H1 (cell line): ENCODE data around the gene SNRK. TPM values are rescaled to one million over a fixed set of nuclear protein-coding genes. Genes with fewer than 3 reads are reported as not detected.

Experiments
- CTCF ChIA-PET: fragments of 300-600 bp; sonication (Branson Sonifier 250); formaldehyde crosslinking; loops from one replicate; lab custom pipeline; 2021; ENCODE audit not compliant: partially characterized antibody; lab: Charles Lee
- POLR2A ChIA-PET: fragments of 300-600 bp; sonication (Branson Sonifier 250); formaldehyde crosslinking; loops from one replicate; lab custom pipeline; 2021; ENCODE audit warnings: inconsistent platforms; ENCODE audit not compliant: partially characterized antibody; lab: Charles Lee
- DNase-seq, 2 experiments: peaks; one replicate each; pipeline versions ENCODE4 v3.0.0 to v3.0.0-alpha.2; 2010 to 2022; ENCODE audit warnings: low spot score in 2 of 2, low read depth in 1 of 2, mixed read lengths in 1 of 2
- FAIRE-seq: peaks from 2 replicates; lab custom pipeline; 2011; peaks lifted over from hg19 to GRCh38; lab: Jason Lieb, UNC
- H2AFZ ChIP-seq: 2 replicates; pipeline ENCODE4 v1.8.1; 2012; ENCODE audit warnings: low read length, inconsistent platforms
- H2AK5ac ChIP-seq: 2 replicates; pipeline ENCODE4 v1.6.1; 2013; ENCODE audit warnings: low read depth, low read length
- H2BK120ac ChIP-seq: replicated peaks from 2 replicates; pipeline ENCODE3; 2013; ENCODE audit warnings: low read depth, low read length, inconsistent platforms
- H2BK12ac ChIP-seq: 2 replicates; pipeline ENCODE4 v1.6.1; 2013; ENCODE audit warnings: low read depth, low read length
- H2BK15ac ChIP-seq: 2 replicates; pipeline ENCODE4 v1.6.1; 2013; ENCODE audit warnings: low read length
- H2BK20ac ChIP-seq: 2 replicates; pipeline ENCODE4 v1.6.1; 2013; ENCODE audit warnings: low read length
- H2BK5ac ChIP-seq: 2 replicates; pipeline ENCODE4 v1.6.1; 2013; ENCODE audit warnings: low read depth, low read length
- H3K14ac ChIP-seq: 2 replicates; pipeline ENCODE4 v1.6.1; 2013; ENCODE audit warnings: inconsistent platforms; ENCODE audit not compliant: insufficient read length
- H3K18ac ChIP-seq: 2 replicates; pipeline ENCODE4 v1.6.1; 2013; ENCODE audit warnings: low read length; ENCODE audit errors: extremely low read depth
- H3K23ac ChIP-seq: 2 replicates; pipeline ENCODE4 v1.6.1; 2013; ENCODE audit warnings: inconsistent platforms; ENCODE audit not compliant: insufficient read length
- H3K23me2 ChIP-seq: 2 replicates; pipeline ENCODE4 v1.6.1; 2013; ENCODE audit warnings: low read depth, low read length
- H3K27ac ChIP-seq: 2 replicates; pipeline ENCODE4 v1.6.1; 2011; ENCODE audit warnings: low read depth, low read length, inconsistent platforms
- H3K27me3 ChIP-seq, 4 experiments: replicated peaks in 1 of 4; 1 replicate in 1 of 4; 2 replicates in 3 of 4; pipeline versions ENCODE4 v1.6.1 to v1.8.1; 2011 to 2013; ENCODE audit warnings: low read length in 3 of 4, mild to moderate bottlenecking in 3 of 4, inconsistent platforms in 2 of 4, mixed read lengths in 2 of 4, moderate library complexity in 1 of 4; ENCODE audit not compliant: control insufficient read depth in 3 of 4, insufficient read depth in 3 of 4; ENCODE audit errors: extremely low read depth in 1 of 4
- H3K36me3 ChIP-seq, 4 experiments: 2 replicates each; pipeline versions ENCODE4 v1.6.1 to v1.8.1; 2011 to 2013; ENCODE audit warnings: mild to moderate bottlenecking in 4 of 4, low read length in 3 of 4, moderate library complexity in 2 of 4, control low read depth in 1 of 4, inconsistent platforms in 1 of 4; ENCODE audit not compliant: insufficient read depth in 4 of 4, control insufficient read depth in 2 of 4
- H3K4ac ChIP-seq: replicated peaks from 2 replicates; pipeline ENCODE3; 2013; ENCODE audit warnings: low read length, low read depth, mixed read lengths, inconsistent platforms; ENCODE audit not compliant: insufficient read length
- H3K4me1 ChIP-seq, 4 experiments: replicated peaks in 1 of 4; 1 replicate in 1 of 4; 2 replicates in 3 of 4; pipeline versions ENCODE4 v1.6.1 to v1.8.1; 2011 to 2013; ENCODE audit warnings: low read length in 3 of 4, inconsistent platforms in 2 of 4, mixed read lengths in 1 of 4; ENCODE audit not compliant: insufficient read depth in 4 of 4, control insufficient read depth in 3 of 4
- H3K4me2 ChIP-seq, 2 experiments: 2 replicates each; pipeline versions ENCODE4 v1.6.1 to v1.8.1; 2011 to 2013; ENCODE audit warnings: low read depth in 2 of 2, low read length in 2 of 2, control low read depth in 1 of 2, inconsistent platforms in 1 of 2, mild to moderate bottlenecking in 1 of 2; ENCODE audit not compliant: insufficient read depth in 1 of 2
- H3K4me3 ChIP-seq, 4 experiments: fragments of 200-600, 300-600 bp in 1 of 4; sonication (generic), shearing (Covaris generic), sonication (Bioruptor Twin) in 1 of 4; 2 replicates each; pipeline versions ENCODE4 v1.5.1 to v1.8.1; 2011 to 2016; ENCODE audit warnings: low read length in 4 of 4, low read depth in 3 of 4, control low read depth in 2 of 4, inconsistent platforms in 2 of 4, mild to moderate bottlenecking in 2 of 4, mixed read lengths in 1 of 4, moderate library complexity in 1 of 4; ENCODE audit not compliant: insufficient read depth in 2 of 4; ENCODE audit errors: extremely low read depth in 1 of 4
- H3K56ac ChIP-seq: replicated peaks from 2 replicates; pipeline ENCODE3; 2013; ENCODE audit warnings: low read depth, mild to moderate bottlenecking, mixed read lengths, low read length, inconsistent platforms; ENCODE audit not compliant: insufficient read length
- H3K79me1 ChIP-seq: 2 replicates; pipeline ENCODE4 v1.6.1; 2013; ENCODE audit warnings: low read depth, low read length, control low read depth
- H3K79me2 ChIP-seq, 2 experiments: 2 replicates each; pipeline versions ENCODE4 v1.6.1 to v1.8.1; 2012 to 2013; ENCODE audit warnings: low read length in 2 of 2, mild to moderate bottlenecking in 2 of 2, inconsistent platforms in 1 of 2; ENCODE audit not compliant: insufficient read depth in 2 of 2, control insufficient read depth in 1 of 2
- H3K9ac ChIP-seq, 4 experiments: replicated peaks in 1 of 4; 1 replicate in 1 of 4; 2 replicates in 3 of 4; pipeline versions ENCODE4 v1.6.1 to v1.8.1; 2011 to 2013; ENCODE audit warnings: low read depth in 3 of 4, low read length in 3 of 4, control low read depth in 2 of 4, mild to moderate bottlenecking in 2 of 4, moderate library complexity in 2 of 4, inconsistent platforms in 1 of 4; ENCODE audit errors: extremely low read depth in 1 of 4
- H3K9me3 ChIP-seq, 2 experiments: 2 replicates each; pipeline versions ENCODE4 v1.6.1 to v1.8.1; 2012 to 2013; ENCODE audit warnings: mild to moderate bottlenecking in 2 of 2, moderate library complexity in 2 of 2, control low read depth in 1 of 2, inconsistent platforms in 1 of 2, low read depth in 1 of 2, low read length in 1 of 2, mixed read lengths in 1 of 2; ENCODE audit not compliant: insufficient read depth in 2 of 2
- H4K20me1 ChIP-seq, 2 experiments: replicated peaks in 1 of 2; 2 replicates each; pipeline versions ENCODE3 to v1.8.1; 2011 to 2013; ENCODE audit warnings: inconsistent platforms in 2 of 2, low read length in 2 of 2, mild to moderate bottlenecking in 1 of 2; ENCODE audit not compliant: insufficient read depth in 2 of 2, control insufficient read depth in 1 of 2
- H4K5ac ChIP-seq: 2 replicates; pipeline ENCODE4 v1.6.1; 2013; ENCODE audit warnings: low read length, low read depth, mixed read lengths, inconsistent platforms; ENCODE audit not compliant: insufficient read length
- H4K8ac ChIP-seq: 2 replicates; pipeline ENCODE4 v1.8.0; 2013; ENCODE audit warnings: mild to moderate bottlenecking, moderate library complexity, low read length, inconsistent platforms; ENCODE audit not compliant: insufficient read depth; ENCODE audit errors: extremely low read depth
- H4K91ac ChIP-seq: replicated peaks from 2 replicates; pipeline ENCODE3; 2013; ENCODE audit warnings: low read length, mixed read lengths, inconsistent platforms; ENCODE audit not compliant: insufficient read length
- JUN ChIP-seq: IDR thresholded peaks from 2 replicates; pipeline ENCODE4 v1.6.1; 2011; ENCODE audit warnings: low read depth, mild to moderate bottlenecking, improper control_type of control experiment, low read length
- RAD21 ChIP-seq, 2 experiments: IDR thresholded peaks in 1 of 2; conservative IDR thresholded peaks in 1 of 2; 2 replicates each; pipeline ENCODE4 v1.6.1; 2011; ENCODE audit warnings: low read depth in 2 of 2, low read length in 2 of 2, improper control_type of control experiment in 1 of 2, inconsistent platforms in 1 of 2, mild to moderate bottlenecking in 1 of 2, moderate library complexity in 1 of 2
- WGBS, 2 experiments: shearing (Covaris generic) in 1 of 2; methylation state at CpG; one replicate each; pipeline versions ENCODE4 v1.1.6 to v1.1.7; 2013 to 2015; ENCODE audit warnings: low lambda C conversion rate in 2 of 2, mixed read lengths in 2 of 2, inconsistent platforms in 1 of 2, low coverage in 1 of 2, missing lambda C conversion rate in 1 of 2; ENCODE audit not compliant: insufficient replicate concordance in 2 of 2, insufficient coverage in 1 of 2, insufficient read length in 1 of 2; ENCODE audit errors: extremely low coverage in 1 of 2, missing lambda C conversion rate in 1 of 2; 5-methylcytosine and 5-hydroxymethylcytosine counted together
- polyA plus RNA-seq, 7 experiments: library from polyadenylated mRNA; depleted of rRNA in 3 of 7; stranded (reverse) in 5 of 7; unstranded in 2 of 7; fragments of >200 nt in 5 of 7; fragments of 200-250 nt in 2 of 7; gene quantifications; 1 replicate in 5 of 7; 2 replicates in 1 of 7; 4 replicates in 1 of 7; pipeline versions ENCODE4 v1.2.1 to v1.2.3, GENCODE V29; 2011 to 2013; ENCODE audit warnings: missing spikeins in 2 of 7, mixed read lengths in 2 of 7
- total RNA-seq: library from RNA; stranded (reverse); fragmentation: NEBNext Ultra II Directional; extraction: Animal tissue kit (Norgen Biotek cat#: 25700); gene quantifications from 2 replicates; pipeline ENCODE4 v1.2.1, GENCODE V29; 2021

Gene SNRK
- total and polyA plus RNA-seq, 2 of the 8 experiments (the other 6 are each of a cell fraction or from before 2014, with no cell fraction given) = 4.4 to 11.7 TPM

DNA sequence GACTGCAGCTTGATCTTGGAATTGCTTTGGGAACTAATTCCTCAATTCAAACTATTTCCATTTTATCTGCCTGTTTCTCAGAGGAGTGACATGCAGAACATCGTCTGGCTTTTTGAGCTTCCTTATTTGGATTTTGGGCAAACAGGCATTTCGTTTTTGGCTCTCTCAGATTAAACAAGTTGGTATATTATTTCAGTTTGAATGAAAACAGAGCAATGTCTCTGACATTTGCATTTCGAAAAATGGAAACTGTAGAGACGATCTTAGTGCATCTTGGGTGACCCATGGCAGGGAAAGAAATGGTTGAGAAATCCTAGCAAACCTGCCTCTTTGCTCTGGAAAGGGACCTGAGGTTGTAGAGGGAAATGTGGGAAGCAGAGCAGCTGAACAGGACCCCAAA lies 33.0 kb upstream of the SNRK start:
- H4K8ac ChIP-seq = no peak overlapping the region
- H3K27me3 ChIP-seq = no peaks in the 10 kb centered on the region; a peak in 1 of 7 replicates
- no peak overlapping the region for H2BK5ac ChIP-seq
- H3K18ac ChIP-seq = no peak overlapping the region
- H2BK15ac ChIP-seq = no peak overlapping the region
- H3K79me2 ChIP-seq = no peaks in the 10 kb centered on the region
- H3K23me2 ChIP-seq = no peaks in the 10 kb centered on the region
- H3K4ac ChIP-seq = no peak overlapping the region
- no peak overlapping the region for H3K14ac ChIP-seq
- H3K79me1 ChIP-seq = no peaks in the 10 kb centered on the region
- no peaks in the 10 kb centered on the region for H4K20me1 ChIP-seq
- H2BK20ac ChIP-seq = no peak overlapping the region
- no peak for FAIRE-seq
- ChIA-PET CTCF (no interaction called here), POLR2A (no interaction called here)
- H2AK5ac ChIP-seq = no peak overlapping the region
- no peak overlapping the region for H4K91ac ChIP-seq
- H3K4me2 ChIP-seq = no peak overlapping the region
- H2BK12ac ChIP-seq = no peak overlapping the region
- TF ChIP-seq RAD21 (IDR thresholded peaks at IDR 0.05 in 1 of 2, conservative IDR thresholded peaks at IDR 0.05 in 1 of 2; ENCODE audit: low read depth in 2 of 2, low read length in 2 of 2) (no peak), JUN (no peak)
- no peak overlapping the region for H2AFZ ChIP-seq
- no peaks in the 10 kb centered on the region for H3K9me3 ChIP-seq
- no peak overlapping the region for H2BK120ac ChIP-seq
- H3K56ac ChIP-seq = no peak overlapping the region
- H3K4me1 ChIP-seq = peaks cover 0 to 6% (median 1%) of the 10 kb centered on the region in 4 experiments; a peak in 4 of 7 replicates
- DNase-seq = no peak
- no peak overlapping the region for H4K5ac ChIP-seq
- H3K4me3 ChIP-seq = no peak overlapping the region
- no peak overlapping the region for H3K23ac ChIP-seq
- no peak overlapping the region for H3K27ac ChIP-seq
- no peak overlapping the region for H3K9ac ChIP-seq
- 85% methylated on average over 4 of the region's 4 CpGs; no CpG with 5 or more reads in 1 of the 2 experiments for WGBS, 2 experiments
- no peaks in the 10 kb centered on the region for H3K36me3 ChIP-seq
